OCI-LY7 (cell line): ENCODE data around the gene HEATR5A.

Experiments used
- EZH2phosphoT487 ChIP-seq: fragments of 200-600 bp; sonication (generic); IDR thresholded peaks from 2 replicates; pipeline ENCODE4 v1.6.1; 2018; ENCODE audit warnings: low read depth, borderline replicate concordance, mild to moderate bottlenecking, mixed run types, antibody characterized with exemption, low read length, moderate library complexity, mixed read lengths
- TF ChIP-seq, protein P1 (sequence below): fragments of 200-600 bp; sonication (generic); conservative IDR thresholded peaks from 2 replicates; pipeline ENCODE4 v1.5.1; 2014; ENCODE audit warnings: mild to moderate bottlenecking, antibody characterized with exemption, low read length, moderate library complexity, mixed read lengths

DNA sequence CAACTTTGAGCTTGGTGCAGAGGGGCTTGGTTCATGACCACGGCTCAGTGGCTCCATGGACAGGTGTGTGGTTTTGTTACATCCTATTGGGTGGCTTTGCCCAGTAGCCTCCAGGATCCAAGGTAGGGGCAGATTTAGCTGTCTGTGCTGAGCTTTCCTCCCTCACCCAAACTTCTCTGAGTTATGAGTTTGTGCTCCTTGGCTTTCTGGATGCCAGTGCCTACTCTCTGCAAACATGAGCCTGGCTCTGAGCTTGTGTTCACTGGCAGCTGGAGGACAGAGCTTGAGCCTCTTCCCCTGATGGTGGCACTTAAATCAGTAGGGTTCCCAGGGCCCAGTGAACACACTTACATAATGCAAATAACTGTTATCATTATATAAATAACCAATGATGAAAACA is 167.5 kb downstream of the HEATR5A start:
- no peak for TF ChIP-seq EZH2phosphoT487
- TF ChIP-seq, protein P1, sequence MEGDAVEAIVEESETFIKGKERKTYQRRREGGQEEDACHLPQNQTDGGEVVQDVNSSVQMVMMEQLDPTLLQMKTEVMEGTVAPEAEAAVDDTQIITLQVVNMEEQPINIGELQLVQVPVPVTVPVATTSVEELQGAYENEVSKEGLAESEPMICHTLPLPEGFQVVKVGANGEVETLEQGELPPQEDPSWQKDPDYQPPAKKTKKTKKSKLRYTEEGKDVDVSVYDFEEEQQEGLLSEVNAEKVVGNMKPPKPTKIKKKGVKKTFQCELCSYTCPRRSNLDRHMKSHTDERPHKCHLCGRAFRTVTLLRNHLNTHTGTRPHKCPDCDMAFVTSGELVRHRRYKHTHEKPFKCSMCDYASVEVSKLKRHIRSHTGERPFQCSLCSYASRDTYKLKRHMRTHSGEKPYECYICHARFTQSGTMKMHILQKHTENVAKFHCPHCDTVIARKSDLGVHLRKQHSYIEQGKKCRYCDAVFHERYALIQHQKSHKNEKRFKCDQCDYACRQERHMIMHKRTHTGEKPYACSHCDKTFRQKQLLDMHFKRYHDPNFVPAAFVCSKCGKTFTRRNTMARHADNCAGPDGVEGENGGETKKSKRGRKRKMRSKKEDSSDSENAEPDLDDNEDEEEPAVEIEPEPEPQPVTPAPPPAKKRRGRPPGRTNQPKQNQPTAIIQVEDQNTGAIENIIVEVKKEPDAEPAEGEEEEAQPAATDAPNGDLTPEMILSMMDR, result no peak
